GM21619 (cell line): ENCODE results near the gene SLC35F2.
A peak's percentile ranks its signal among the peaks of the same experiment; 100 is the strongest.
"Not testable (repeated sequence)": the region's sequence is repeated elsewhere in the genome, so short reads cannot be mapped to it uniquely, and the experiment has no call there.

ENCODE experiments used
- ATAC-seq: cut with Tn5 transposase; IDR thresholded peaks from one replicate; pipeline ENCODE4 v1.9.1; 2021; ENCODE audit not compliant: unreplicated experiment

Gene SLC35F2

DNA sequence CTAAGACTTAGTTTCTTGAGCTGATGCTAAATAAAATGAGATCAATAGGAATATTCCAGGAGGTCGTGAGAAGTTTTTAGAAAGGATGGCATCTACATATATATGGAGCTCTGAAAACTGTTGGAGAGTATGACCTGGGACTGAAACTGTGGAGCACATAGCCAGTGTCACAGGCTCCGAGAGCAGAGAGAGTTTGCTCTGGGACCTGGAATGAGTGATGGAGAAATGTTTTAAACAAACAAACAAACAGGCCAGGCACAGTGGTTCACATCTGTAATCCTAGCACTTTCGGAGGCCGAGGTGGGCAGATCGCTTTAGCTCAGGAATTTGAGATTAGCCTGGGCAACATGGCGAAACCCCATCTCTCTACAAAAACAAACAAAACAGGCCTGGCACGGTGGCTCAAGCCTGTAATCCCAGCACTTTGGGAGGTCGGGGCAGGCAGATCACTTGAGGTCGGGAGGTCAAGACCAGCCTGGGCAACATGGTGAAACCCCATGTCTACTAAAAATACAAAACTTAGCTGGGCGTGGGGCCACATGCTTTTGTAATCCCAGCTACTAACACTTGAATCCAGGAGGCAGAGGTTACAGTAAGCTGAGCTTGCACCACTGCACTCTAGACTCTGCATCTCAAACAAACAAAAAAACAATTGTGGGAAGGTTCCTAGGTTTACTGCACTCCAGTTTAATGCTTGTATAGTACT lies 67.1 kb downstream of the SLC35F2 start:
- no peak for ATAC-seq

DNA sequence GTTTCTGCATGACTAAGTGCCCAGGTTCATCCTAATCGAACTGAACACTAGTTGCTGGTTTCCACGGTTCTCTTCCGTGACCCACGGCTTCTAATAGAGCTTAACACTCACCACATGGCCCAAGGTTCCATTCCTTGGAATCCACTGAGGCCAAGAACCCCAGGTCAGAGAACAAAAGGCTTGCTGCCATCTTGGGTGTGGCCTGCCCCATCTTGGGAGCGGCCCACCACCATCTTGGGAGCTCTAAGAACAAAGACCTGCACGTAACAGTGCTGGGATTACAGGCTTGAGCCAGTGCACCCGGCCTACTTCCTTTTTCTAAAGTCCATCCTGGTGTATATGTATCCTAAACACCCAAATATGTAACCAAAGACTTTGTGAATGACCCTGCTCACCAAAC lies 68.8 kb downstream of the SLC35F2 start:
- no peak for ATAC-seq

DNA sequence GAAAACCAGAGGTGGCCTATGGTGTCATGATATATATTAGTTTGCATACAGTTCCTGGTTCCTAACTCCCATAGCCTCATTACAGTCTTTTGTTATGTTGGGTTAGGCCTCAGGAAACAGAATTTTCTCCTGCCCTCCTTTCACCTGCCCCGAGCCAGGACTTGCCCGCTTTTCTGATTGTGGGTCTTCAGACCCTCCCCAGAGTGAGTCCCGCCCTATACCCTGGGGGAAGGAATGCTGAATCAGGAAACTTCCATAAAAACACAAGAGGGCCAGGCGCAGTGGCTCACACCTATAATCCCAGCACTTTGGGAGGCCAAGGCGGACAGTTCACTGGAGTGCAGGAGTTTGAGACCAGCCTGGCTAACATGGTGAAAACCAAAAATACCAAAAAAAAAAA lies 70.9 kb downstream of the SLC35F2 start:
- ATAC-seq, result no peak

DNA sequence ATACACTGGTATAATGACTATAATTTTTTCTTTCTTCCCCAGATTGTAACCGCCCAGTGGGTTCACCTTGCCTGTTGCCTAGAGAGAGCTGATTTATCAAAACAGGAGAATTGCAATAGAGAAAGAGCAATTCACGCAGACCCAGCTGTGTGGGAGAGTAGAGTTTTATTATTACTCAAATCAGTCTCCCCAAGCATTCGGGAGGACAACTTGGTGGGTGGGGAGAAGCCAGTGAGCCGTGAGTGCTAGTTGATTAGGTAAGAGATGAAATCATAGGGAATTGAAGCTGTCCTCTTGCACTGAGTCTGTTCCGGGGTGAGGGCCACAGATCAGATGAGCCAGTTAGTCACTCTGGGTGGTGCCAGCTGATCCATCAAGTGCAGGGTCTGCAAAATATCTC lies 73.2 kb downstream of the SLC35F2 start:
- ATAC-seq, result no peak

DNA sequence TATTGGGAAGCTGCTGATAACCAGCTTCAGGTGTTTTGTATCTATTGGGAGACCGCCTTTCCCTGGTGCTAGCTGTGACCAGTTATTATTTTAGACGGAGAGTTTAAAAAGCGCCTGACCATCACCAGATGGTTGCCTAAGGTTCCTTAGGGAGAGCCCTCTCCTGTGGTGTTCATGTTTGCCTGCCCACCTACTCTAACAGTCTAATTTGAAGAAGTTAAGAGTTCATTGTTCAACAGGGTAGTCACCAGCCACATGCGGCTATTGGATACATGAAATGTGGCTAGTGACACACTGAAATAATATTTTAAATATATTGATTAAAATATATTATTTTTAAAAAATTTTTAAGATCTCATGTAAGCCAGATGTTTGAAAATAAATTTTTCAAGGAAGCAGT lies 75.5 kb downstream of the SLC35F2 start:
- no peak for ATAC-seq

DNA sequence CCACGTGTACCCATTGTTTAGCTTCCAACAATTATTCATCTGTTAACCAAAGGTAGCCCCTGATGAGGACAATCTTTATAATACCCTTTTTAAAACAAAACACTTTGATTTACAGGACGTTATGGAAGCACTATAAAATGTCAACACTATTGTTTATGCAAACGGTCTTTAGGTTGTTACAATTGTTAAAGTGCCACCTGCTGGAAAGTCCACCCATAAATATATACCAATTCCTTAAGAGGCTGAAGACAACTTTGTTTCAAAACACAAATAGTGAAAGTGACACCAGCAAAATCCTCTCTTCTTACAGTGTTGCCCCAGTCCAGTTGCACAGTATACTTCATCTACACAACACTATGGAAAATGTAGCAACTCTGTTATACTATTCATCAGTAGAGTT lies 77.8 kb downstream of the SLC35F2 start:
- no peak for ATAC-seq

DNA sequence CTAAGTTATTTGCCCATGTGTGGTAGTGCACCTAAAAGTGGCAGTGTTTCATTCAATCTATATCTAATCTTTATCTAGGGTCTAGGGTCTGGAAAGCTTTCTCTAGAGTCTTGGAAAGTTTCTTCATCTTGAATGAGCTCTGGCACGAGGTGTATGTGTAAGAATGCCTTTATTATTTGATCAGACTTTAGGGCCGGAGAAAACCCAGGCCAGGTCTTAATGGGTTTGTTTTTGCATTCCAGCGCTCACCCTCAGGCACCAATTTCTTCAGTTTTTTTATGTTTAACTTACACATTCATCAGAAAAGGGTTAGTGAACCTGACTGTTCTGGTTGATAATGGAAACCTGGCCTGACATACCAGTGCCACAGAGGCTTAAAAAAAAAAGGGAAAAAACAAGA lies 78.5 kb downstream of the SLC35F2 start:
- no peak for ATAC-seq

DNA sequence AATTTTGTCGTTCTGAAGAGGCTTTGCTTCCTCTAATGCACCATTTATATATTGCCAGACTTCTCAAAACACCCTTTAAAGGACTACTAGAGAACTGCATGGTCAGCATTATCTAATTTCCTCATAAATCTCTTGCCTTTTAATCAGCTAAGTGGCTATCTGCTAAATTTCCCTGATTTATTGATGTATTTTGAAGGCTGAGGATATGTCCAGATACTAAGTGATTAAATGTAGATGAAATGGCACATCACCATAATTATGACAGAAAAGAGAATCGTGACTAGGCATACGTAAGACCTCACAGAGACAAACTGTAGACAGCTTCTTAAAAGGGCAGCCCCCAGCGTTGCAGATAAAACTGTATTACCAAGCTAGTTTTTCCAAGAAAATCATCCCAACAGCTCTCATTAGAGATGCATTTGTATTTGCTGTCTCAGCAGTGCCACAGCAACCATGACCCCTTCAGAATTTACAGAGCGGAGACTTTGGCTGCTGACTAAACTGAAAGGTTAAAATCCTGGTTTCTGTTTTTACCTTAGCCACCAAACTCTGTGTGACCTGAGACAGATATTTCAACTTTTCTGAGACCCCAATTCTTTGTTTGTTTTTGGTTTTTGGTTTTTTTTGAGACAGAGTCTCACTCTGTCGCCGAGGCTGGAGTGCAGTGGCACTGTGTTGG lies 79.6 kb downstream of the SLC35F2 start:
- ATAC-seq, result no peak

DNA sequence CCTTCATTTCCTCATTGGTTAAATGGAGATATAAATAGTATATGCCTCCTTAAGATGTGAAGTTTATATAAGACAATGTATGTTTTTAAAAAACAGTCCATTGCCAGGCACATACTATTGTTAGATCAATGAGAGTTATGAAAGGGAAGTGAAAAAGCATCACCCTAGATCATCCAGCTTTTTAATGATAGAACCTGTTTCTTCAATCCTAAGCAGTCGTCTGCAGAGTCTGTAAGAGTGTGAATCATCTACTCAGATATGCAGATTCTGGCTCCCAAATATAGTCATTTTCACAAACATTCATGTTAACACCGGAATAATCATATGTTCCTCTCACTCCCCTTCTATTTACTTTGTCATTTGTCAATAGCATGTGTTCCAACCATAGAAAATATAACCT lies 81.5 kb downstream of the SLC35F2 start:
- ATAC-seq, result no peak

DNA sequence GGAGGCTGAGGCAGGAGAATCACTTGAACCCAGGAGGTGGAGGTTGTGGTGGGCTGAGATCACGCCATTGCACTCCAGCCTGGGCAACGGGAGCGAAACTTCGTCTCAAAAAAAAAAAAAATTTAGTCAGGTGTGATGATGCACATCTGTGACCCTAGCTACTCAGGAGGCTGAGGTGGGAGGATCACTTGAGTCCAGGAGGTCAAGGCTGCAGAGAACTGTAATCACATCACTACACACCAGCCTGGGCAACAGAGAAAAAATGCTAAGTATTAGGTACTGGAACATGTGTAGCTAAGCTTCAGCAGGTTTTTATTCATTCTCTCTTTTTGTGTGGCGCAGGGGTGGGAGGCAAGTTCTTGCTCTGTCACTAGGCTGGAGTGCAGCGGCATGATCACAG lies 82.5 kb downstream of the SLC35F2 start:
- no peak for ATAC-seq

DNA sequence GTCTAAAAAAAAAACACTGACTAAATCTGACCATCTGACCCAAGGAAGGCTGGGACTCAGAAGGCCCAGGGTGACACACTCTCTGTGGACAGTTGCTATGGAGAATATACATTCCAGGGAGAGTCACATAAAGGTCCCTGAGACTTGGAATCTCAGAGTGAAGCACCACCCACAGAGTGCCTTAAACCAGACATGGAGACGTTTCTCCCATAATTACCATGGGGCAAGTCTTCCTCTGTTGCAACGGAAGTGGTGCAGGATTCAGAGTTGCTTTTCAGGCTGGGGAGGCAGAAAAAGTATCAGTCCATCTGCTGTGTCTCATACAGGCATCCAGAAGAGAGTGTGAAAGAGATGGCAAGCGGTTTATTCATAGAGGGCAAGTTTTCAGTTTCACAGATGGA lies 88.0 kb downstream of the SLC35F2 start:
- peak; percentile 40 for ATAC-seq

DNA sequence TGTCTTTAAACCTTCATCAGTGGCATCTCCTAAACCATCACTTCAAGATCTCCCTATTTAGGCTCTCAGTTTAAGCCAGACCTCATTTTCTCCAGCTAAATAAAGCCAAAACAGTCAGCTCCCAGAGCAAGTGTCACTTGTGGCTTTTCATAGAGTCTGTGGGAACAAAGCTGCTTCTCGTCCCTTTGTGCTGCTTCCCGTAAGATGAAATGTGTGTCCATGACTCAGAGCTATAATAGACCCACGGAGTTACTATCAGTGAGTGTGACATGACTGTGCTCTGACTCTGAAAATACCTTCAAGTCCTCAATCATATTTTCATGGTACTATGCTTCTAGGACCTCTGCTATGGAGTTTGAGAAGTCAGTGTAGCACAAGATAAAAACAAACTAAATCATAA lies 89.4 kb downstream of the SLC35F2 start:
- ATAC-seq, result no peak

DNA sequence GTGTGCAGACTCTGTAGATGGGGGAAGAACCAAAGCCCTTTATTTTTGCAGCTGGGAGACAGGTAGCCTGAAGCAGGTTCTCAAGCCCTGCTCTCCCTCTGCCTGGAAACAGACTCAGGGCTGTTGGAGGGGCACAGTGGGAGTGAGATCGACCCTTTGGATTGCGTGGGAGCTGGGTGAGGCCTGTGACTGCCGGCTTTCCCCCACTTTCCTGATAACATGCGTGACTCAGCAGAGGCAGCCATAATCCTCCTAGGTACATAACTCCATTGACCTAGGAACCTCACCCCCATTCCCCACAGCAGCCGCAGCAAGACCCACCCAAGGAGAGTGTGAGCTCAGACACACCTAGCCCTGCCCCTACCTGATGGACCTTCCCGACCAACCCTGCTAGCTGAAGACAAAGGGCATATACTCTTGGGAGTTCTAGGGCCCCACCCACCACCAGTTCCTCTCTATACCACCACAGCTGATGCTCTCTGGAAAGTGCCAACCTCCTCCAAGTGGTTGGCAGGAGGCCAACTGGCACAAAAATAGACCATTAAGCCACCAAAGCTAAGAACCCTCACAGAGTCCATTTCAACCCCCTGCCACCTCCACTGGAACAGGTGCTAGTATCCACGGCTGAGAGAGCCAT lies 99.8 kb downstream of the SLC35F2 start:
- not testable (repeated sequence) for ATAC-seq

DNA sequence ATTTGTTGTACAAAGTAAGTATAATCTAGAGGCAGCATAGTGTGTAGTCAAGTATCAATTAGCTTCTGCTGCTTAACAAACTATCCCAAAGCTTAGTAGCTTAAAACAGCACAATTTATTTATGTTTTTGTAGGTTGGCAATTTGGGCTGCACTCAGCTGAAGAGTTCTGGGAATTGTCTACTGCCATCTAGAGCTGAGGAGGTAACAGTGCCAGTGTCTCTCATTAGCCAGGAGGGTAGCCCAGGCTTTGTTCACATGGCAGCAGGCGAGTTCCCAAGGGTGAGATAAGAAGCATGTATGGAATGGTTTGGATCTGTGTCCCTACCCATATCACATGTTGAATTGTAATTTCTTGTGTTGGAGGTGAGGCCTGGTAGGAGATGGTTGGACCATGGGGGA lies 100.9 kb downstream of the SLC35F2 start:
- no peak for ATAC-seq

DNA sequence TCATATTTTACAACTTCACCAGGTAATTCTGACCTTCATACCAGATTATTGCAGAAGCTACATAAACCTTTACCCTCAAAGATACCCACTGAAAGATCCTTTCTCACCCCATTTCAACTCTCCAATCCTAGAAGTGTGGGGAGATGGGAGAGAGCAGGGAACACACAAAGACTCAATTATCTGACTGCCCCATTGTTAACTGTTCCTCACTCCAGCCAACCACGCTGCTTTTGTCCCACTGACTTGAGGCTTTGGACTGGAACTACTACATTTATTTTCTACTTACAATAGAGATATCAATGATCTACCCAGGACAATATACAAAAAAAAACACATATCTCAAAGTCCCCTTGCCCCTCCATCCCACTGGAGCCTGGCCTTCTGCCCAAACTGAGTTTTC lies 102.0 kb downstream of the SLC35F2 start:
- no peak for ATAC-seq

DNA sequence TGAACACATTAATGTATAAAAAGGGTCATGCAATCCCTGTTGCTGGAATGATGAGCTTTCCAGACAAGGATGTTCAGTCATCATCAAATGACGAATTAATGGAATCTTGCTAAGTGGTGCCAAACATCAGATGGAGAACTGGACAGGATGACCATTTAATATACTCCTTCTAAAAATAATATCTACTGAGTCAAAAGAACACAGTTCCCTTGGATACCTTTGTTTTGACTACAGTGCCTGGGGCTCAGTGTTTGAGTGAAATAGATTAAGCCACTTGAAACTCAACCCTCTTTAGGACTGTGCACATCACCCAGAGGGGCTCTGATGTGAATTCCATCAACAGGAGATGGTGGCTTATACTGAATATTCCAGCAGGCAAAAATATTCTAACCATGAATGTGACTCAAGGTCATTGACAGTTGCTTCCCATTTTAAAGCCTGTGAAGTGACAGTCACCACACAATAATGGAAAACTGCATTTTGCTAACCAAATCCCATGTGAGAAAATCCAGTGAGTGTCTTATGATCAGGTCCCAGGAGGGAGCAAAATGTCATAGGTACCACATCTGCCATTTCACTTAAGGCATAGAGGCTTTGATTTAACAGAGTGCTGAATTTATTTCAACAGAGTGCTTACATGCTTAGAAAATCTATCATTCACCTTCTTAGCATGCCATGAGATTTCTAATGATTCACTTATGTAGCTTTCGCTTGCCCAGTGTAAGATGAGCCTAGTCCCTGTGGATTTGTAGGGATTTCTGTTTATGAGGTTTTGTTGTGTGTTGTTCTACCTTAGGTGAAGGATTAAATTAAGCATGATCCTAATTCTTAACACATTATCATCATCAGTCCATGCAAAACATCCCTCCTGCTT lies 105.4 kb downstream of the SLC35F2 start:
- no peak for ATAC-seq

DNA sequence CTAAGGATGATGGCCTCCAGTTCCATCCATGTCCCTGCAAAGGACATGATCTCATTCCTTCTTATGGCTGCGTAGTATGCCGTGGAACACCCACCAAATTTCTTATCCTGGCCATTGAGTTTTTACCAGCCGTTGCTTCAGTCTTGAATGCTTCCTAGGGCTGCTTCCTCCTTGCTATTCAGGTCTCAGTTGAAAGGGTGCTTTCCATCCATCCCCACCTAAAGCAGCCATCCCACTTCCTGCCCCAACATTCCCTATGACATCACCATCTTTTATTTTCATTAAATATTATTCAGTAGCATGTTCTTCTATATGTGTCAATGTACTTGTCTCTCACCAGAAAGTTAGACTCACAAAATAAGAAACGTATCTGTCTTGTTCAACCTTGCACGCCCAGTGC lies 106.1 kb downstream of the SLC35F2 start:
- no peak for ATAC-seq

DNA sequence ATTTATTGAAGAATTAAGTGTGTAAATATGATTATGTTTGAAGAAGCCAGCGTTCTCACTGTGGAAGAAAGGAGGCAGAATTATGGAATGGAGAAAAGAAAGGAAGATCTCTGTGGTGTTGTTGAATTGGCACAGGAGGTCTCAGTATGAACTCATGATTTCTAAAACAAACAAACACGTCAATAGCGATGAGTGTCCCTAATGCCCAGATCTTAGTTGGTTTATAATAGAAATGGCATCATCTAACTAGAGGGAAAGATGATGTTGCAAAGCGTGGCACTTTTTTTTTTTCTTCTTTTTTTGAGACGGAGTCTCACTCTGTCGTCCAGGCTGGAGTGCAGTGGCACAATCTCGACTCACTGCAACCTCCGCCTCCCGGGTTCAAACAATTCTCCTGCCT lies 107.5 kb downstream of the SLC35F2 start:
- ATAC-seq, result no peak

DNA sequence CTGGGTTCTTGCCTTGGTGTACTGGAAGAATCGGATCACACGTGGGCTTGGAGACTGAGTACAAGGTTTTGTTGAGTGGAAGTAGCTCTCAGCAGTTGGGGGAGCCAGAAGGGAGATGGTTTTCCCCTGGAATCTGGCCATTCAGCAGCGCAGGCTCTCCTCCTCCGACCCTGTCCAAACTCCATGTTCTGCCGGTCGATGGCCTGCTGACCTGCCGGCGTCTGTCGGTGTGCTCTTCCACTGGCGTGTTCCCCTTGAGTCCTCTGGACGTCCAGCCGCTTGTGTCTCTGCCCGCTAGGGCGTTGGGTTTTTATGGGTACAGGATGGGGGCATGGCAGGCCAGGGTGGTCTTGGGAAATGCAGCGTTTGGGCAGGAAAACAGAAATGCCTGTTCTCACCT lies 108.3 kb downstream of the SLC35F2 start:
- ATAC-seq, result no peak

DNA sequence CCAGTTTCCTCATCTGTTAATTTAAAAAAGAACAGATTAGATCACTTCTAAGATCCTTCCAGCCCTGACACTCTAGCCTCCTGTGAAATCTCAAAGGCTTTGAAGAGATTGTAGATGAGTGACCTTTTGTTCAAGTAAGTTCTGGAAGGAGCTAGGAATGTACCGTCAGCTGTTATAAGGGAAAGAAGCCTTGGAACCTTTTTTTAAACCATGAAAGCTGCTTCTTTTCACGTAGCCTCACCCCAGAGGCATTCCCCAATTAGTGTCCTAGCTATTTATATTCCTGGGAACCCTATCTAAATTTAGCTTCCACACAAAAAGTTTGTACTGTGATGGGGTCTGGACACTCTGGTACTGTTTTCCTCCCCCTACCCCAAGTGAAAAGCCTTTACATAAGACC lies 111.0 kb downstream of the SLC35F2 start:
- ATAC-seq, result no peak

DNA sequence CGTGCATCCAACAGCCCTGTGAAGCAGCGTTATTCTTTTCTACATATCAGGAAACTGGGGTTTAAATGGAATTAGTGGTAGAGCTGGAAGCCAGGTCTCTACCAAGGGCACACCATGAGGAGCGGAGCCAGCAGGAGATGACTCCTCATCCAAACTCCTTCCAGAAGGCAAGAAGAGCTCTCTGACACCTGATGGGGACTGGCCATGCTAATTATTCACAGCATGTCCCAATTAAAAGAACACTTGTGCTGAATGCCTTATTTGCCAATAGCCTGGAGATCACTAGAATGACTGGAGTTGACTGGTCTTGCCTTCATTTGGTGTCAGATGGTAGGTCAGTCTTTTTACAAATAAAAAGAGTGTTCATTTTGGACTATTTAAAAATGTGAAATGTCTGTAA lies 113.9 kb downstream of the SLC35F2 start:
- no peak for ATAC-seq

DNA sequence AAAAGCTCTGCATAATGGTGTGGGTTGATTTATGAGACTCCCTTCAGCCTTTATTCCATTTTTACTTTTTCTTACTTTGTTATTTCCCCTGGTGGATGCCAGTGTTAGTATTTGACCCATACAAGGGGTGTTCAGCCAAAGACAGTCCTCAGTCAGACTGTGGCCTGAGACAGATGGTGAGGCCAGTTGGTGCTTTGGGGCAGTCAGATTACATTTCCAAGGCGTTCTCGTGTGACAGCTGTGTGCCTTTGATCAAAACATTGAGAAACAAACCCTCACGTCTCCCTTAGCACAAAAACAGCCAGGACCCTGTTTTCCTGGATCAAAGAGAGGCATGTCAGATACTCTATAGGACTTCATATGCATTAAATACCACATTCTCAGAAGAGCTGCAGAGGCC lies 115.4 kb downstream of the SLC35F2 start:
- ATAC-seq, result no peak
